HG03280 (cell line): ENCODE results near the gene OGT.
"Not testable (repeated sequence)": the region's sequence is repeated elsewhere in the genome, so short reads cannot be mapped to it uniquely, and the experiment has no call there.

Source experiments
- ATAC-seq: cut with Tn5 transposase; IDR thresholded peaks from one replicate; pipeline ENCODE4 v1.9.1; 2021; ENCODE audit warnings: mild to moderate bottlenecking, moderate library complexity; ENCODE audit not compliant: unreplicated experiment

Gene OGT

DNA sequence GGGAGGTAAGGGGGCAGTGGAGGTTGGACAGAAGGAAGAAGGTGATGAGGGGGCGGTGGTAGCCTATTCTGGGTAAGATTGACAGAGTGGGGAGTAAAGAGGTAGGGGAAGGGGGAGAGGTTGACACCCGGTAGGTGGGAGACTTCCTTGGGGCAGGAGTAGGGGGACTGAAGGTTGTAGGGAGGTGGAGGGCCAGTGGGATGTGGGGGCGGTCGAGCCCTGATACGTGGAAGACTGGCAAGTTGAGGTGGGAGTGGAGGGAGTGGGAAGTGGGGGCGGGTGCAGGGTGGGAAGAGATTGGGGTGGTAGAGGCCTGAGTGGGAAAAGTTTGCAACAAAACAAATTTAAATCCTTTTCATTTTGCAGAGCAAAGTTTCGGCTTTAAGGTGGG lies 47.1 kb downstream of the OGT start:
- no peak for ATAC-seq

DNA sequence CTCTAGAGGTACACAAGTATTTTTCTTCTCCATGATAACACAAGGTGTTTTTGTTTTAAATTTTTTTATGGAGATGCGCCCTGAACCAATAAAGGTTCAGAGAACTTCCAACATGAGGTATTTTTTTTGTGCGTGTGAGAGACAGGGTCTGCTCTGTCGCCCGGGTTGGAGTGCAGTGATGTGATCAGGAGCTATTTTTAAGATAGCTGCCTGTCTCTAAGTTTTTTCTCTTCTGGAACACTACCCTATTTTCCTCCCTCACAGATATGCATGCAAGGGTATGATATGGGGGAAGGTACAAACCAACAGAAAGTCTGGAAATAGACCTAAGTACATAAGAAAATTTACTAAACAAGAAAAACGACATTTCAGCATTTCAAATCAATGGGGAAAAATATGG lies 48.3 kb downstream of the OGT start:
- no peak for ATAC-seq

DNA sequence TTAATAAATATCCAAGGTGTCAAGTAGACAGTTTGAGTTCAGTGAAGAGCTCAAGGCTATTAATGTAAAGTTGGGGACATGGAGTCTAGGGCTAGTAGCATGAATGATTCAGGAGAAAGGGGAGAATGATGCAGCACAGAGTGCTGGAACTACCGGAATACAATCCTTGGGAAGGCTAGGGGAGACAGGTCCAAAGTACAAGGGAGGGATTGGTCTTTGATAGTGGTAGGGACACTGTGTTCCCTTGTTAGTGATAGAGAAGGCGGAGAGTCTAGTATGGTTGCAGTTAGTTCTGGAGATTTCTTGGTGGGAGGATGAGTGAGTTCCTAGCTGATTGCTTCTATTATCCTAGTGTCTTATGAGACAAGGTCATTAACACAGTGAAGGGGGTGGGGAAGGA lies 54.0 kb downstream of the OGT start:
- no peak for ATAC-seq

DNA sequence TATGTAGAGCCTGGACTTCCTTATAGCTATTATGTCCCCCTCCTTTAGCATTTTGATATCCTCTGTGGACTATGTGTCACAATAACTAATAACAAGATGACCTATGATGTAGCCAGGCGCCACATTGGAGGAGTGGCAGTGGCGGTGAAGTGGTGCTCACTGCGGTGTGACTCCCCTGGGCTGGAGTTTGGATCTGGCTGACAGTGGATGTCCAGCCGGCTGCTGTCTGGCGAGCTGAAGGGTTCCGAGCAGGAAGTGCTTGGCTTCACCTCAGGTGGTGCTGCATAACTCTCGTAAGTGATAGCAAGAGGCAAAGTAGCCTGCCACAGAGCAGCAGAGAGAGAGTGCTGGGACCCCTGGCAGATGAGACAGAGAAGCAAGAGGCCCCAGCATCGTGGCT lies 60.3 kb downstream of the OGT start:
- not testable (repeated sequence) for ATAC-seq

DNA sequence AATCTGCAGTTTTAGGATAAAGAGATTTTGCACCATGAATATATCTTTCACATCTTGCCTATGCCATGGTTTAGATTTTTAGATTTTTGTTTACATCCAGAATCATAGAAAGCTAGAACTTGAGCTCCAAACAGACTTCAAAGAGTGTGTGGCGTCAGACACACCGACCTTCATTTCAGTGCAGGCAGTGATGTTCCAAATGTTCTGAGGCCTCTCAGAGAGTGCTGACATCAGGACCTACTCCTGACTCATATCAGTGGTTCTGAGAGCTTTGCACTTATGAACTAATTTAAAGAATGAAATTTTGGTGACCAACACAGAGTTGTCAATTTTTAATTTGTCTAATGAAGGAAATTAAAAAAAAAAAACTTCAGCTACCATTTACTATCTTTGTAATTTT lies 67.1 kb downstream of the OGT start:
- no peak for ATAC-seq

DNA sequence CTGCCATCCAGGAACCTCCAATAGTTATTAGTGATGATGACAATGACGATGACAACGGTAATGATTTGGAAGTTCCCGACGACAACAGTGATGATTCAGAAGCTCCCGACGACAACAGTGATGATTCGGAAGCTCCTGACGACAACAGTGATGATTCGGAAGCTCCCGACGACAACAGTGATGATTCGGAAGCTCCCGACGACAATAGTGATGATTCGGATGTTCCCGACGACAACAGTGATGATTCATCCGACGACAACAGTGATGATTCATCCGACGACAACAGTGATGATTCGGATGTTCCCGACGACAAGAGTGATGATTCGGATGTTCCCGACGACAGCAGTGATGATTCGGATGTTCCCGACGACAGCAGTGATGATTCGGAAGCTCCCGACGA lies 70.7 kb downstream of the OGT start:
- ATAC-seq: no peak

DNA sequence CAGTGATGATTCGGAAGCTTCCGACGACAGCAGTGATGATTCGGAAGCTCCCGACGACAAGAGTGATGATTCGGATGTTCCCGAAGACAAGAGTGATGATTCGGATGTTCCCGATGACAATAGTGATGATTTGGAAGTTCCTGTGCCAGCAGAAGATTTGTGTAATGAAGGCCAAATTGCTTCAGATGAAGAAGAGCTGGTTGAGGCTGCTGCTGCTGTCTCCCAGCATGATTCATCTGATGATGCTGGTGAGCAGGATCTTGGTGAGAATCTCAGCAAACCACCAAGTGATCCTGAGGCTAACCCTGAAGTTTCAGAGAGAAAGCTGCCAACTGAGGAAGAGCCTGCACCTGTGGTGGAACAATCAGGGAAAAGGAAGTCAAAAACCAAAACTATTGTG lies 71.2 kb downstream of the OGT start:
- ATAC-seq: no peak

DNA sequence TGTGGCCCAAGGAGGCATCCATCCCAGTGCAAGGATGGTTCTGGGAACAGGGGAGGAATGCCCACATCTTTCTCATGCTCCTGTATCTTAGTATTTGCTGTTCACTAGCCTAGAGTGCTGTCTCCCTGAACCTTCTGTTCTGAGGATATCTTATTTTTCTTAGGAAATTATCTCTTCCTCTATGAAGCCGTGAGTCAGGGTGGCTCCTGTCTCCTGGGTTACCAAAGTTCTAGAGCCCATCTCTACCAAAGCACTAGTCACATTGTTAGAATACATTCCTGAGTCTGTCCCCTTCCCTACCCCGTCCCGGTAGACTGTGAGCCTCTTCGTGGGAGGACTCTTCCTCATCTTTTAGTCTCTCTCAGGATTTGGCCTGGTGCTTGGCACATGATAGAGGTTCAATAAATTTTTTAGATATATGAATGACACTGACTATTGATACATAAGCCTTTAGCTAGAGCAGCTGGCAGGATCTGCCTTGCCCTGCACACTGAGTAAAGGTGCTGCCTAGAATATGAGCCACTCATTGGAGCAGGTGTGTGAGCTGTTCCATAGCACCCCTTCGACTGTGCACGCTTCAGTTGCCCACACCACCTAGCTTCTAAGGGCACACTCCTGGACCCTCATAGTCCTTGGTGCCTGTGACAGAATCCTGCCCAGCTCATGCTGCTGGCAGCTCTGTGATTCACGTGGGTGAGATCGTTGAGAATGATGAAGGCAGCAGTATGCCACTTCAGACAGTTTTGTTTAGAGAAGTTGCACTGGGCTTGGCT lies 72.1 kb downstream of the OGT start:
- no peak for ATAC-seq

DNA sequence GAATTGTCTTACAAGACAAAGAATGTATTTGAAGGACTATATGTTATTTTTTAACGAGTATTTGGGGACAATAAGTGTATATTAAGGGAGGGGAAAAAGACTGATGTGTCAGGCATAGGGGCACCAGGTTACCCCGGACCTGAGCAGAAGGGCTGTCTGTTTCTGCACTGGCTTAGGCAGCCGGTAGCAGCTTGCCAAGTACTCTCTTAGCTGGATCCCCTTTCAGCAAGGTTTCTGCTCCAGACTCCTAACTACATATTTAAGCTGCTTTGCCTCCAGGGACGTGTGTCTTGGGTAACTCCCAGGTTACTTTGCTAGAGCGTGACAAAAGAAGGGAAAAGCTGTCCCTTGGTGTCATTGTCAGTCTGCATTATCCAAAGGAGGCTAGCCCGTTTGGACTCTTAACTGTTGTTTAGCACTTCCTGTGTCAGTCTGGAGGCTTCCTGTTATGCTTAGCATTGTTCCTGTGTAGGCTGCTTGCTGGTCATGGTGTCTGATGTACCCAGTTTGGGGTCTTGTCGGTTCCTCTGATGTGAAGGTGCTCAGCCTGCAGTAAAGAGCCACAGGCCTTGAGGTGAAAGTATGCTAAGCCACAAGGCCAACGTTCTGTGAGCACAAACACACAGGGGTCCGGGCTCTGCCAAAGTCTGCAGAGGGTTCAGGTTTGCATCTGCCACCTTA lies 73.8 kb downstream of the OGT start:
- no peak for ATAC-seq

DNA sequence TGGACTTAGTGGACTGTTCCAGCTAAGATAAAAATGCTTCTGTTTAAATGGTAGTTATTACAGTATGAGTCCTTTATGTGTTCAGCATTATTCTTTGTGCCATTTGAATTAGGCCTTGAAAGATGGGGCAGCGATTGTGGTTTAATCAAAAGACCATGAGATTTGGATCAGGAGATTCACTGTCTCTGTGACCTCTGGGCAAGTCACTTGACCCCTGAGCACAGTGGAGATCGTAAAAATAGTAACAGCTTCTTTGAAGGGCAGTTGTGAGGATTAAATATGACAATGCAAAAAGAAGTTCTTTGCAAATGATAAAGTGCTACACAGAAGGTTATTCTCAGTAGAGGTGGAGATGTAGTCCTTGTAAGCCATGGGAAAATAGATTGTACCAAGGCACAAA lies 74.6 kb downstream of the OGT start:
- ATAC-seq: no peak

DNA sequence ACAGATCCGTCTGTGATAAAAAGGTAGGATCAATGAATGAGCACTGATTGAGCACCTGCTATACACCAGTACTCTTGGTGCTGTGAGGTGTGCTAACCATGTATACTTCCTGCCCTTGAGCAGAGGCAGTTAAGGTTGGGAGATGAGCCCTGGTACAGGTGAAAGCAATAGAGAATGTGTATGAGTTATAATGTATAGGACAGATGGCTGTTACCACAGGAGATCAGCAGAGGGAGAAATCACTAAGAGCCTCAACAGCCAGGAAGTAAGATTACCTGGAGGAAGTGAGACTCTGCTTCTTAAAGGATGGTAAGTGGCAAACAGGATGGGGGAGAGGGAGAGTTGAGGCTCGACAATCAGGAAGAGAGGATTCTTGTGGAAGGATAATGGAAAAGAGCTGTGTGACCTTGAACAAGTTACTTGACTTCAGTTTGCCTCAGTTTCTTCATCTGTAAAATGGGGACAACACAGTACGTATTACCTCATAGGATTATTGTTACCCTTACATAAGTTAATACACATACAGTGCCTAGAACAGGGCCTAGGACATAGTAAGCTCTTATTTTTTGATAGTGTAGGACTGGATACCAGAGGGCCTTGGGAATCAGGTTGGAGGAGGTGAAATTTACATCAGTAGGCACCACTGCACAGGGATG lies 76.3 kb downstream of the OGT start:
- ATAC-seq: no peak

DNA sequence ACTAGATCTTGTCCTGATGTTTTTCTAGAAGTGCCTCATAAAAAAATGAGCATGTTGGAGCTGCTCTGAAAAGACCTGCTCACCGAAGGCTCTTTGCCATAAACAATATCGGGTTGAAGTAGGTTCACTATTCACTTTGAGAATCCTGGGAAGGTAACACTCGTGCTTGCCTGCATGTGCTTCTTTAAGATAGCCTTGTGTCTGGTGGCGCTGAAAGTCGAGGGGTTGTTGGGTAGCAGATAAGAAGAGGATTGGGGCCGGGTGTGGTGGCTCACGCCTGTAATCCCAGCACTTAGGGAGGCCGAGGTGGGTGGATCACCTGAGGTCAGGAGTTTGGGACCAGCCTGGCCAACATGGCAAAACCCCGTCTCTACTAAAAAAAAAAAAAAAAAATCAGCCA lies 78.8 kb downstream of the OGT start:
- not testable (repeated sequence) for ATAC-seq

DNA sequence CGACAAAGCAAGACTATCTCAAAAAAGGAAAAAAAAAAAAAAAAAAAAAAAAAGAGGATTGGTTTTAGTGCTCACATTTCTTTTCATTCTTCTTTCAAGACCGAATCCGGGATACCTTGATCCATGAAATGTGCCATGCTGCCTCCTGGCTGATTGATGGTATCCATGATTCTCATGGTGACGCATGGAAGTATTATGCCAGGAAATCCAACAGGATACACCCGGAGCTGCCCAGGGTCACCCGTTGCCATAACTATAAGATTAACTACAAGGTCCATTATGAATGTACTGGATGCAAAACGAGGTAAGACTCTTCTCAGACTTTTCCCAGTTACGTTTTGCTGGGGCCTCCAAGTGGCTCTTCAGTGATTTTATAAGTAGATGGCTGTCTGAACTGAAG lies 79.4 kb downstream of the OGT start:
- no peak for ATAC-seq

DNA sequence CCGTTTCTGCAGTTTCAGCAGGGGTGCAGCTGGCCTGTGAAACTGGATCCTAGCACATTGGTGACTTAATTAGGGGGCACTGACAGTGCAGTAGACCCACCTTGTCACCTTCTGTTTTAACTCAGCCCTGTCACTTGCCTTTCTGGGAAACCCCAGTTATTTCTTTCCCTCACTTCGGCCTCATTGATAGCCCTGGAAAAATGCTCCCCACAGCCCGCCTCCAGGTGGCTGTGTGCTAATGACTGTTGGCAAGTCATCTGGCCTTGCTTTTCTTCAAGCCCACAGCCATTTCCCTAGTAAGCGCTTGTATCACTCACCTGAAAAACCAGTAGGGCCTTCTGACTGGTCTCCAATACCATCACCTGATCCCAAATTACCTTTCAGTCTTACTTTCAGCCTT lies 82.2 kb downstream of the OGT start:
- no peak for ATAC-seq

DNA sequence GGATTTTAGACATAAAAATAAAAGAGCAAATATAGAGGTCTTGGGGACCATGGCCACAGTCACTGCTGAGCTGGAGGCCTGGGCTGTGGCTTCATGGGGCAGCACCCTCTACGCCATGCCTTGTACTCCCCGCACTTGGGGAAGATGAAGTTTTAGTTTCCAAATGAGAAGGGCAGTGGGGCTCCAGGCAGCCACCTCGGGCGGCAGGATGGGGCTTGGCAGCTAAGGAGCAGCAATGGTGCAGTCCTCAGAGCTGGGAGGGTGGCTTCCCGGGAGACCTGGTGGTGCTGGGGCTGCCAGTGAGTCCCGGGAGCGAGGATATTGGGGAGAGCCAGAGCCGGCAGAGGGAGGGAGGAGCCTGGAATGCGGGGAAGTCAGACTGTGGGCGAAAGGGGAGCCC lies 83.0 kb downstream of the OGT start:
- no peak for ATAC-seq

DNA sequence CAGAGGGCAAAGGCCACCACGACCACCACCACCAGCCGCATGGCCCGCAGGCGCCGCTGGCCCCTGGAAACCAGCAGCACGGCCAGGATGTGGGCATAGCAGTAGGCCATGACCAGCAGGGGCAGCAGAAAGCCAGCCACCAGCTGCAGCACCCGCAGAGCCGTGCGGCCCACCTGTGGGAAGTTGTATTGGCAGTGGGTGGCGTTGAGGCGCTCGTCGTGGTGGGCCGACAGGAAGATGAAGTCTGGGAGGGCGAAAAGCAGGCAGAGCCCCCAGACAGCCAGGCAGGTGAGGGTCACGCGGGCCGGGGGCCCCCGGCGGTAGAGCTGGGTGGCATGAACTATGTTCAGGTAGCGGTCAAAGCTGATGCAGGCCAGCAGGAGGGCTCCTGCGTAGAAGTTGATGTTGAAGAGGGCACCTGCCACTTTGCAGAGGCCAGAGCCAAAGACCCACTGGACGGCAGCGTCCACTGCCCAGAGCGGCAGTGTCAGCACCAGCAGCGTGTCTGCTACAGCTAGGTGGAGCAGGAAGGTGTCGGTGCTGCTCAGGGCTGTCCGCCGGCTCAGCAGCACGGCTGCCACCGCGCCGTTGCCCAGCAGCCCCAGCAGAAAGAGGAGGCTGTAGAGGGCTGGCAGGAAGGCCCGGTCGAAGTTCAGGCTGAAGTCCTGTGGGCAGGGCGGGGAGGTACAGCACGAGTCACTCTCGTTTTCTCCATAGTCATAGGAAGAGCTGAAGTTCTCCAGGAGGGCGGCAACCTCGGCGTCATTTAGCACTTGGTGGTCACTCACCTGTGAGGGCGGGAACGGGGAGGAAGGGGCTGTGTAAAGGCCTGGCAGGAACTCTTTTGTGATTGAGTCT lies 84.0 kb downstream of the OGT start:
- ATAC-seq: no peak

DNA sequence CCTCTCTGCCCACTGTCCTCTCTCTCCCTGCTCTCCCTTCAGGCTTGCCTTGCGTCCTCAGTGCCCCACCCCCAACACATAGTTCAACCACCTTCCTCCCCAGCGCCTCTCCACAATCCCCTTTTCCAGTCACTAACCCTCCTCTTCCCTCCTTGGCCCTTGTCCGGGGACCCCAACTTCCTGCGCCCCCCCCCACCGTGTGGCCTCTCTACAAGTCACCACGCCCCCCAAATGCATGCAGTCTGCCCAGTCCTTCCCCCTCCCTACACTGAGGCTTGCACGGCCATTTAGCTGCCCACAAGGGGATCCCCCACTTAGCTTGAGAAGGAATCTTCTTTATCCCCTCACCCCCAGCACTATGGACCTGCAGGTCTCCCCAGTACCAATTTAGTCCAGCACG lies 84.8 kb downstream of the OGT start:
- no peak for ATAC-seq

DNA sequence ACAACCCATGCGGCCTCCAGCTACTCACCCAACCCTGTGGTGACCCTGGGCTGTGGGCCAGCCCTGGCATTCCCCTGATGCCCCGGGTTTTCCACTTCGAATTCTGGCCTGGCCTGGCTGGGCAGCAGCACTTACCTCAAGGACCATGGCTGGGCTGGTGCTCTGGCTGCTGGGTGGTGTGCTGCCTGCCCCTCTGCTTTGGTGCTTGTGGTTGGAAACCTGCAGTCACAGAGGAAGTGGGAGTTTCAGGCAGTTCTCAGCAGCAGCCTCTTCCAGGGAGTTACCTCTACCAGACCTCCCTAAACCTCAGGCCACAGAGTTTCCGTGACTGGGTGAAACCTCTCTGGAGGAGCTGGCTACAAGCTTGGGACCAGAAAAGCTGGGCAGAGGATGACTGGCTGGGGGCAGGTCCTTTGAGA lies 85.4 kb downstream of the OGT start, which contains the start of gene CXCR3:
Gene CXCR3, minus strand, starts transcription at position 209 of the 419 bp plus-strand sequence. Its CDS starts 62 bp downstream, at position 147.
- ATAC-seq: peak; percentile 49

DNA sequence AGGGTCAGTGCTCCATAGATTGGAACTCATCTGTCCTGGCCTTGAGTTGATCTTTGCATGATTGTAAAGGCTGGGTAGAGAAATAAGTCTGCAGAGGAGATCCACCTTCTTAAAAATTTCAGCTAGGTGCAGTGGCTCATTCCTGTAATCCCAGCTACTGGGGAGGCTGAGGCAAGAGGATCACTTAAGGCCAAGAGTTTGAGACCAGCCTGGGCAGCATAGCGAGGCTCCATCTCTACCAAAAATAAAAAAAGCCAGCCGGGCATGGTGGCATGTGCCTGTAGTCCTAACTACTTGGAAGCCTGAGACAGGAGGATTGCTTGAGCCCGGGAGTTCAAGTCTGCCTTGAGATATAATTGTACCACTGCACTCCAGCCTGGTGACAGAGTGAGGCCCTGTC lies 85.9 kb downstream of the OGT start:
- ATAC-seq: no peak

DNA sequence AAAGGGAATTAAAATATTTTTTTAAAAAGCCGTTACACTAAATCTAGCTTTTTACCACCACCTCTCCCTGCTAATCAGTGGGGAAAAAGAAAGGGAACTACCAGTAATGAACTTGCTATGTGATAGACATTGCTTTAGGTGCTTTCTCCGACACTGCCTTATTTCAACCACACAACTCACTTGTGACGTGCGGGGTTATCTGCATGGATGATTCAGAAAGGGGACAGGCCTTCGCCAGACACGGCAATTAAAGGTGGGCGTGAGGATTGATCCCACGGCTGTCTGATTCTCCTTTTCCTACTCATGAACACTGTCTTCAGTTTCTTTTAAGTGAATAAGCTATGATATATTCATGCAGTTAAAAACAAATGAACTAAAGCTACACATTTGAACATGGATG lies 86.3 kb downstream of the OGT start:
- no peak for ATAC-seq

DNA sequence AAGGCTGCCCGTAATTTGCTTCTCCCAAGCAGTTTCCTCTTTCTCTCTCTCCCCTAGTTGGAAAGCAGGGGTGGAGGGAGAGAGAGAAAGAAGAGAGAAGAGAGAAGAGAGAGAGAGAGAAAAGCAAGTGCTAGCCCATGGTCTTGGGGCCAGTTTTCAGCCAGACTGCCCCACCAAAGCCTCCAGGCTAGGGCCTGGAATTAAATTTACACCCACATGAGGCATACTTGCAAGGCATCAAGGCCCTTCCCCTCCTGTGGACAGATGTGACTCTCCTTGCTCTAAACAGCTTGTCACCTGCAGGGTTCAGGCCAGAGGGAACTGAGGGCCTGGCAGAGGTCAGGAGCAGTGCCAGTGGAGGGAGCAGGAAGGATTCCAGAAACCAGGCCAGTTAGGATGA lies 87.1 kb downstream of the OGT start:
- no peak for ATAC-seq
